T-cell (primary cell): Measurements from ENCODE around the gene HS3ST6. TPM values are rescaled to one million over a fixed set of nuclear protein-coding genes. Genes with fewer than 3 reads are reported as not detected.

Source experiments
- ATAC-seq, 4 experiments: fragments of 200-7000 bp in 3 of 4; fragments of 150-1000 bp in 1 of 4; cut with Tn5 transposase; replicated peaks in 1 of 4; 1 replicate in 3 of 4; 2 replicates in 1 of 4; pipeline ENCODE4 v1.10.0; 2021; ENCODE audit warnings: moderate library complexity in 3 of 4, mild to moderate bottlenecking in 2 of 4, moderate number of reproducible peaks in 1 of 4
- CTCF ChIA-PET, 2 donors: fragments of 300-600 bp; sonication (Branson Sonifier 250); formaldehyde crosslinking; loops; one replicate each; lab custom pipeline; 2022; ENCODE audit warnings: antibody characterized with exemption in 2 of 2; lab: Charles Lee
- POLR2A ChIA-PET, 2 donors: fragments of 300-600 bp; sonication (Branson Sonifier 250); formaldehyde crosslinking; loops; one replicate each; lab custom pipeline; 2022; ENCODE audit warnings: antibody characterized with exemption in 2 of 2; lab: Charles Lee
- DNase-seq, 35 experiments: peaks; one replicate each; pipeline versions ENCODE4 v3.0.0 to v3.0.0-alpha.2; 2013 to 2023
- H3K27ac ChIP-seq: one replicate; pipeline ENCODE4 v1.5.1; 2013; ENCODE audit warnings: low read length
- H3K27me3 ChIP-seq, 2 experiments: replicated peaks in 1 of 2; 1 replicate in 1 of 2; 2 replicates in 1 of 2; pipeline versions ENCODE4 v1.6.1 to v1.7.0; 2013; ENCODE audit warnings: low read length in 1 of 2, mixed read lengths in 1 of 2; ENCODE audit not compliant: control insufficient read depth in 2 of 2, insufficient read depth in 2 of 2; ENCODE audit errors: extremely low read depth in 1 of 2
- H3K36me3 ChIP-seq, 2 donors: 1 replicate in 1 of 2; 2 replicates in 1 of 2; pipeline versions ENCODE4 v1.6.1 to v1.7.0; 2013; ENCODE audit warnings: low read length in 1 of 2; ENCODE audit not compliant: control insufficient read depth in 2 of 2, insufficient read depth in 1 of 2; ENCODE audit errors: extremely low read depth in 1 of 2
- H3K4me1 ChIP-seq, 2 experiments: 1 replicate in 1 of 2; 2 replicates in 1 of 2; pipeline versions ENCODE4 v1.6.1 to v1.7.0; 2013; ENCODE audit warnings: low read length in 2 of 2, mixed read lengths in 1 of 2; ENCODE audit not compliant: insufficient read depth in 2 of 2, control insufficient read depth in 1 of 2; ENCODE audit errors: extremely low read depth in 1 of 2
- H3K4me3 ChIP-seq, 2 donors: 1 replicate in 1 of 2; 2 replicates in 1 of 2; pipeline versions ENCODE4 v1.5.1 to v1.7.0; 2013; ENCODE audit warnings: mild to moderate bottlenecking in 2 of 2, low read length in 1 of 2, moderate library complexity in 1 of 2; ENCODE audit not compliant: control insufficient read depth in 1 of 2; ENCODE audit errors: extremely low read depth in 1 of 2
- H3K9me3 ChIP-seq: 2 replicates; pipeline ENCODE4 v1.7.0; 2013
- H3K27ac Mint-ChIP-seq, 2 donors: one replicate each; pipeline ENCODE4 v1.8.0; 2020 to 2021; ENCODE audit warnings: mild to moderate bottlenecking in 2 of 2, mixed read lengths in 2 of 2
- H3K27me3 Mint-ChIP-seq, 2 donors: one replicate each; pipeline ENCODE4 v1.8.0; 2021 to 2022; ENCODE audit warnings: mixed read lengths in 2 of 2
- H3K36me3 Mint-ChIP-seq: one replicate; pipeline ENCODE4 v1.8.0; 2021; ENCODE audit warnings: mixed read lengths
- H3K4me1 Mint-ChIP-seq, 3 donors: one replicate each; pipeline ENCODE4 v1.8.0; 2020 to 2022; ENCODE audit warnings: mixed read lengths in 3 of 3, mild to moderate bottlenecking in 1 of 3
- H3K4me3 Mint-ChIP-seq, 3 donors: one replicate each; pipeline ENCODE4 v1.8.0; 2020 to 2022; ENCODE audit warnings: mild to moderate bottlenecking in 3 of 3, mixed read lengths in 3 of 3, moderate library complexity in 3 of 3
- H3K9me3 Mint-ChIP-seq, 3 donors: one replicate each; pipeline ENCODE4 v1.8.0; 2020 to 2022; ENCODE audit warnings: mixed read lengths in 3 of 3
- WGBS: methylation state at CpG from one replicate; pipeline ENCODE4 v1.1.5; 2013; ENCODE audit warnings: missing lambda C conversion rate; ENCODE audit not compliant: insufficient coverage; 5-methylcytosine and 5-hydroxymethylcytosine counted together
- total RNA-seq, 35 experiments: library from RNA in 6 of 35; stranded (reverse) in 6 of 35; fragments of 120-200 nt in 1 of 35; gene quantifications; one replicate each; pipeline versions ENCODE4 v1.2.1 to v1.2.4 and lab custom pipeline; 2013 to 2026

Gene HS3ST6
- total RNA-seq, 5 donors from 2014 or later (not counting 1 experiment from before 2014, with no cell fraction given) = not detected

- WGBS = no CpG with 5 or more reads among the region's 6 CpGs
- Histone ChIP-seq H3K27ac (no peak overlapping the region), H3K9me3 (no peaks in the 10 kb centered on the region), H3K27me3 (peaks cover 0 to 29% of the 10 kb centered on the region in 2 experiments), H3K36me3 (no peaks in the 10 kb centered on the region), H3K4me3 (no peak overlapping the region), H3K4me1 (peaks cover 0 to 2% of the 10 kb centered on the region in 2 experiments)
- CTCF ChIA-PET = interaction anchor here in 1 of 2 donors (0.5 to 1.6 kb wide), 2 partner anchors 20 to 274 kb away, joined by 3 read pairs; no protein-coding TSS in a partner anchor
- no peaks in the 10 kb centered on the region for H3K4me1 Mint-ChIP-seq
- ATAC-seq (no peak), DNase-seq (no peak)
- H3K36me3 Mint-ChIP-seq = no peaks in the 10 kb centered on the region
- H3K27ac Mint-ChIP-seq = no peak overlapping the region
- peaks cover 0 to 13% of the 10 kb centered on the region in 2 donors for H3K27me3 Mint-ChIP-seq
- H3K4me3 Mint-ChIP-seq = no peak overlapping the region
- POLR2A ChIA-PET = no interaction called here
- no peaks in the 10 kb centered on the region for H3K9me3 Mint-ChIP-seq
Observed at GRCh38 chr16:1865902-1866690, 52.1 kb downstream of the HS3ST6 start.

DNA sequence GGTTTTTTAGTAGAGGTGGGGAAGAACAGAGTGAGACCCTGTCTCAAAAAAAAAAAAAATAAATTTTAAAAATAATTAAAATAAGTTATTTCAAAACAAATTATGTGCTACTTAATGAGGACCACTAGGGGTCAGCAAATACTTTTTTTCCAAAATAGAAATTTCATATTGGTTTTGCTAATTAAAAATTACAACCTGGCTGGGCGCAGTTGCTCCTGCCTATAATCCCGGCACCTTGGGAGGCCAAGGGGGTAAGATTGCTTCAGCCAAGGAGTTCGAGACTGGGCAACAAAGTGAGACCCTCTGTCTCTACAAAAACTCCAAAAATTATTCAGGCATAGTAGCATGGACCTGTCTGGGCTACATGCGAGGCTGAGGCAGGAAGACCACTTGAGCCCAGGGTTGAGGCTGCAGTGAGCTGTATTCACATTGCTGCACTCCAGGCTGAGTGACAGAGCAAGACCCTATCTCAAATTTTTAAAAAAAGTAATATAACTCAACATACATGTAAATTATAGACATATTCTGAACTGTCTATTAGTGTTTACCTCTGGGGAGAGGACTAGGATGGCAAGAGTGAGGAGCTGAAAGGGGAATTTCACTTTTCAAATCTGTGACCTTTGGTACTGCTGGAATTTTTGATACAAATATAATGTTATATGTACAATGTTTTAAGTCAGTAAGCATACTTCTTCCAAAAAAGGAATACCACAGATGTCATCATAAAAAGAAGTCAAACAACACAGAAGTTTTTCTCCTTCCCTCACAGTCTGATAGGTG lies 54.3 kb downstream of the HS3ST6 start:
- ATAC-seq (peak in 1 of 4 experiments; percentile 42), DNase-seq (peak in 3 of 35 experiments; percentile 14 to 69 (median 26))
- ChIA-PET CTCF (interaction anchor here in 1 of 2 donors (0.5 kb wide), 1 partner anchor 863 kb away, joined by 4 read pairs; no protein-coding TSS in a partner anchor), POLR2A (no interaction called here)
- Mint-ChIP-seq H3K4me3 (no peak overlapping the region), H3K9me3 (no peaks in the 10 kb centered on the region), H3K27ac (no peak overlapping the region), H3K27me3 (peaks cover 2 to 27% of the 10 kb centered on the region in 2 donors), H3K4me1 (no peaks in the 10 kb centered on the region), H3K36me3 (no peaks in the 10 kb centered on the region)
- H3K27me3 ChIP-seq = peaks cover 2 to 39% of the 10 kb centered on the region in 2 experiments
- peaks cover 0 to 2% of the 10 kb centered on the region in 2 experiments for H3K4me1 ChIP-seq
- H3K9me3 ChIP-seq = no peaks in the 10 kb centered on the region
- WGBS = 17% methylated on average over 4 of the region's 4 CpGs
- no peak overlapping the region for H3K4me3 ChIP-seq
- no peaks in the 10 kb centered on the region for H3K36me3 ChIP-seq
- H3K27ac ChIP-seq = no peak overlapping the region

GRCh38 chr16:1862394-1862793 lies 55.8 kb downstream of the HS3ST6 start:
- WGBS = 85% methylated on average over 7 of the region's 9 CpGs
- ChIA-PET POLR2A (no interaction called here), CTCF (no interaction called here)
- no peaks in the 10 kb centered on the region for H3K9me3 Mint-ChIP-seq
- Histone ChIP-seq H3K27me3 (peaks cover 2 to 42% of the 10 kb centered on the region in 2 experiments), H3K9me3 (no peaks in the 10 kb centered on the region), H3K4me3 (no peak overlapping the region), H3K4me1 (peaks cover 0 to 2% of the 10 kb centered on the region in 2 experiments), H3K36me3 (no peaks in the 10 kb centered on the region), H3K27ac (no peak overlapping the region)
- H3K36me3 Mint-ChIP-seq = no peaks in the 10 kb centered on the region
- no peak overlapping the region for H3K4me3 Mint-ChIP-seq
- peaks cover 0 to 7% (median 0%) of the 10 kb centered on the region in 3 donors for H3K4me1 Mint-ChIP-seq
- ATAC-seq = no peak
- peaks cover 4 to 36% of the 10 kb centered on the region in 2 donors for H3K27me3 Mint-ChIP-seq
- no peak for DNase-seq
- H3K27ac Mint-ChIP-seq = no peak overlapping the region

GRCh38 chr16:1861730-1862129 lies 56.5 kb downstream of the HS3ST6 start:
- 83% methylated on average over 1 of the region's 5 CpGs for WGBS
- H3K36me3 Mint-ChIP-seq = no peaks in the 10 kb centered on the region
- ATAC-seq (no peak), DNase-seq (no peak)
- ChIA-PET POLR2A (no interaction called here), CTCF (interaction anchor here (0.6 kb wide), 2 partner anchors 69 to 1126 kb away, joined by 3 to 5 read pairs; no protein-coding TSS in a partner anchor)
- Histone ChIP-seq H3K36me3 (no peaks in the 10 kb centered on the region), H3K9me3 (no peaks in the 10 kb centered on the region), H3K27me3 (peaks cover 2 to 47% of the 10 kb centered on the region in 2 experiments), H3K27ac (no peak overlapping the region), H3K4me1 (peaks cover 0 to 2% of the 10 kb centered on the region in 2 experiments), H3K4me3 (no peak overlapping the region)
- H3K4me3 Mint-ChIP-seq = no peak overlapping the region
- H3K27ac Mint-ChIP-seq = no peak overlapping the region
- peaks cover 0 to 13% (median 3%) of the 10 kb centered on the region in 3 donors for H3K4me1 Mint-ChIP-seq
- peaks cover 8 to 39% of the 10 kb centered on the region in 2 donors for H3K27me3 Mint-ChIP-seq
- H3K9me3 Mint-ChIP-seq = no peaks in the 10 kb centered on the region

Other genes with a start within 250 kb of the HS3ST6 start
- gene JPT2, start 240.1 kb downstream of the HS3ST6 start, total RNA-seq = 10 to 100 TPM; 13.8 to 51.1 (median 41.3) TPM
- gene MAPK8IP3, start 212.2 kb downstream of the HS3ST6 start, total RNA-seq = 100 to 1,000 TPM; 216 to 309 (median 290) TPM
- gene NME3, start 146.9 kb downstream of the HS3ST6 start, total RNA-seq = 10 to 100 TPM; 45.1 to 95.9 (median 87.5) TPM
- 10 to 100 TPM; 23.0 to 50.6 (median 34.5) TPM for gene EME2, start 145.6 kb downstream of the HS3ST6 start, total RNA-seq
- 10 to 100 TPM; 37.5 to 91.2 (median 77.9) TPM for gene MRPS34, start 145.3 kb downstream of the HS3ST6 start, total RNA-seq
- gene SPSB3, start 135.8 kb downstream of the HS3ST6 start, total RNA-seq = 100 to 1,000 TPM in 3 of 5 donors, 10 to 100 TPM in 2; 67.3 to 162 (median 139) TPM
- 10 to 100 TPM; 41.2 to 77.0 (median 74.3) TPM for gene NUBP2, start 135.5 kb downstream of the HS3ST6 start, total RNA-seq
- gene IGFALS, start 124.7 kb downstream of the HS3ST6 start, total RNA-seq = 1 to 10 TPM in 2 of 5 donors, under 1 TPM in 3; 0.50 to 1.9 (median 0.88) TPM
- gene HAGH, start 91.6 kb downstream of the HS3ST6 start, total RNA-seq = 100 to 1,000 TPM in 1 of 5 donors, 10 to 100 TPM in 4; 37.6 to 102 (median 70.7) TPM
- 10 to 100 TPM in 3 of 5 donors, 1 to 10 TPM in 2; 6.2 to 15.3 (median 11.2) TPM for gene FAHD1, start 91.2 kb downstream of the HS3ST6 start, total RNA-seq
- under 1 TPM in 1 of 5 donors, not detected in 4; 0.26 TPM for gene MEIOB, start 46.3 kb downstream of the HS3ST6 start, total RNA-seq
- 10 to 100 TPM in 2 of 5 donors, 1 to 10 TPM in 3; 5.6 to 11.9 (median 9.6) TPM for gene MSRB1, start 24.8 kb upstream of the HS3ST6 start, total RNA-seq
- not detected for gene RPL3L, start 36.3 kb upstream of the HS3ST6 start, total RNA-seq
- gene NDUFB10, start 41.1 kb upstream of the HS3ST6 start, total RNA-seq = 10 to 100 TPM; 46.3 to 96.5 (median 84.4) TPM
- 1,000 to 10,000 TPM; 3,208 to 3,662 (median 3,410) TPM for gene RPS2, start 46.4 kb upstream of the HS3ST6 start, total RNA-seq
- under 1 TPM in 3 of 5 donors, not detected in 2; 0.38 to 0.66 (median 0.44) TPM for gene RNF151, start 48.4 kb upstream of the HS3ST6 start, total RNA-seq
- gene TBL3, start 53.6 kb upstream of the HS3ST6 start, total RNA-seq = 10 to 100 TPM; 21.1 to 45.6 (median 36.9) TPM
- gene NOXO1, start 63.1 kb upstream of the HS3ST6 start, total RNA-seq = 1 to 10 TPM in 2 of 5 donors, under 1 TPM in 2, not detected in 1; 0.78 to 2.2 (median 1.3) TPM
- gene GFER, start 65.8 kb upstream of the HS3ST6 start, total RNA-seq = 10 to 100 TPM; 16.1 to 31.9 (median 22.0) TPM
- gene SYNGR3, start 71.6 kb upstream of the HS3ST6 start, total RNA-seq = 1 to 10 TPM; 1.1 to 5.7 (median 1.7) TPM
- gene ZNF598, start 91.4 kb upstream of the HS3ST6 start, total RNA-seq = 10 to 100 TPM; 44.3 to 73.7 (median 68.8) TPM
- under 1 TPM in 2 of 5 donors, not detected in 3; 0.43 to 0.44 TPM for gene NPW, start 101.4 kb upstream of the HS3ST6 start, total RNA-seq
- gene NHERF2, start 108.5 kb upstream of the HS3ST6 start, total RNA-seq = 1 to 10 TPM; 2.9 to 6.8 (median 5.8) TPM
- 10 to 100 TPM in 3 of 5 donors, 1 to 10 TPM in 2; 5.8 to 24.1 (median 18.3) TPM for gene NTHL1, start 129.4 kb upstream of the HS3ST6 start, total RNA-seq
- 100 to 1,000 TPM; 134 to 181 (median 161) TPM for gene TSC2, start 129.6 kb upstream of the HS3ST6 start, total RNA-seq
- 100 to 1,000 TPM in 4 of 5 donors, 10 to 100 TPM in 1; 99.4 to 152 (median 137) TPM for gene PKD1, start 217.5 kb upstream of the HS3ST6 start, total RNA-seq
- under 1 TPM in 2 of 5 donors, not detected in 3; 0.19 to 0.66 TPM for gene RAB26, start 230.2 kb upstream of the HS3ST6 start, total RNA-seq
- 10 to 100 TPM; 25.6 to 54.3 (median 43.9) TPM for gene TRAF7, start 237.4 kb upstream of the HS3ST6 start, total RNA-seq